K562 (cell line): ENCODE measurements around the gene ARHGEF3. TPM values are rescaled to one million over a fixed set of nuclear protein-coding genes. Genes with fewer than 3 reads are reported as not detected.

Experiments used
- GABPB1 ChIP-seq: sonication (generic); formaldehyde crosslinking; IDR thresholded peaks from 2 replicates; pipeline ENCODE4 v1.8.0; 2022; ENCODE audit warnings: mild to moderate bottlenecking, missing genetic modification reagents
- HDAC3 ChIP-seq: fragments of 450-650 bp; IDR thresholded peaks from 2 replicates; pipeline ENCODE4 v1.6.1; 2018; ENCODE audit warnings: borderline replicate concordance, mild to moderate bottlenecking, moderate library complexity; ENCODE audit not compliant: partially characterized antibody
- OTX1 ChIP-seq: fragments of 450-650 bp; formaldehyde crosslinking; IDR thresholded peaks from 2 replicates; pipeline ENCODE4 v1.4.0; 2022; ENCODE audit warnings: mild to moderate bottlenecking
- POLR2A ChIP-seq: fragments of 450-650 bp; conservative IDR thresholded peaks from 2 replicates; pipeline ENCODE4 v1.6.1; 2016
- ZNF444 ChIP-seq: fragments of 250-450 bp; sonication (Bioruptor Pico); IDR thresholded peaks from 2 replicates; pipeline ENCODE4 v1.4.0; 2020; ENCODE audit warnings: mild to moderate bottlenecking, moderate library complexity
- ZNF589 ChIP-seq: fragments of 200-800 bp; sonication (Bioruptor generic); IDR thresholded peaks from 2 replicates; pipeline ENCODE4 v1.6.1; 2016; ENCODE audit warnings: low read depth, missing genetic modification characterization, missing compliant biosample characterization
- polyA plus RNA-seq, 8 experiments: library from polyadenylated mRNA; depleted of rRNA in 4 of 8; stranded (reverse) in 5 of 8; unstranded in 3 of 8; fragments of >200 nt; fragmentation: Nextera tagmentation in 2 of 8; fragmentation: Illumina TruSeq in 1 of 8; extraction: Ambion mirVana in 2 of 8; extraction: Trizol in 1 of 8; gene quantifications; 2 replicates each; pipeline versions ENCODE4 v1.2.1 to v1.2.3, GENCODE V29; 2011 to 2014; ENCODE audit warnings: inconsistent platforms in 1 of 8, missing spikeins in 1 of 8
- total RNA-seq, 7 experiments: library from RNA; depleted of rRNA in 6 of 7; stranded (reverse); fragments of >200 nt in 6 of 7; fragmentation: Illumina TruSeq in 2 of 7; extraction: Trizol in 2 of 7; gene quantifications; 2 replicates each; pipeline versions ENCODE4 v1.2.1 to v1.2.3, GENCODE V29; 2011 to 2021; ENCODE audit warnings: low replicate concordance in 1 of 7
- TF ChIP-seq, protein P1 (sequence below): fragments of 250-450 bp; sonication (Bioruptor Pico); IDR thresholded peaks from 2 replicates; pipeline ENCODE4 v1.5.0; 2021; ENCODE audit warnings: mild to moderate bottlenecking, moderate library complexity
- TF ChIP-seq, protein P2 (sequence below): fragments of 200-600 bp; sonication (generic); IDR thresholded peaks from one replicate; pipeline ENCODE4 v1.6.1; 2012; ENCODE audit warnings: mild to moderate bottlenecking, low read depth, low read length, inconsistent platforms
- TF ChIP-seq, protein P3 (sequence below): sonication (generic); formaldehyde crosslinking; IDR thresholded peaks from 2 replicates; pipeline ENCODE4 v1.8.0; 2022; ENCODE audit warnings: missing genetic modification reagents, mild to moderate bottlenecking, moderate library complexity, borderline replicate concordance
- TF ChIP-seq, protein P4 (sequence below): sonication (generic); formaldehyde crosslinking; IDR thresholded peaks from 2 replicates; pipeline ENCODE4 v1.9.0; 2022; ENCODE audit warnings: mild to moderate bottlenecking, missing genetic modification reagents

ARHGEF3 gene
- total and polyA plus RNA-seq, 9 of the 15 experiments (the other 6 are each of a cell fraction or from before 2014, with no cell fraction given) = 0.77 to 2.7 (median 1.4) TPM

DNA sequence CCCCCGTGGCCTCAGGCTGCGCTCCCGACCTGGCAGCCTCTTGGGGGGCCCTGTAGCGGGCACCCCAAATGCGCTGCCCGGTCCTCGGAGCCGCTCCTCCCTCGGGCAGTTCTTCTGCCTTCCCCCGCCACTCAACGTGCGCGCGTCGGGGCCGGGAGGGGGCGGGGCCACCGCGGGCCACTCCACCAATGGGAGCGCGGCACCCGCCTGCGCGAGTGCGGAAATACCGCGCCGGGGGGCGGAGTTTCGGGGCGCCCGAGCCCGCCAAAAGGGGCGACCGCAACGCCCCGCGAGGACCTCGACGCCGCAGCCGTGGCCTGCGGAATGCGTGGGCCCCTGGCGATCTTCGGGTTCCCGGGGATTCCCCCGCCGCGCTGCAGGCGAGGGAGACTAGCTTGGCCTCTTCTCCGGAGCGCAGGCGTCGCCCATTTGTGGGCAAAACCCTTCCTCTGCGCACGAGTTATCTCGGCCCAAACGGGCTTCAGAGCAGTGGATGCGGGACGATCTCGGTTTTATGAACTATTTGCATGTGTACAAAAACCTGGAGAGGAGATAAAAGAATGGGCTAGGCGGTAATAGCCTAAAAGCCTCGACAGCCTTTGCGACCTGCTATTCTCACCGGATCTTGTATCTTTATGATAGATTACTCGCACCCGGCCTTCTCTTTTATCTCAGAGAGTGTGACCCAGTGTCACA lies 118.5 kb downstream of the ARHGEF3 start, which contains the start of gene TASOR (continued):
- TF ChIP-seq, protein P1, sequence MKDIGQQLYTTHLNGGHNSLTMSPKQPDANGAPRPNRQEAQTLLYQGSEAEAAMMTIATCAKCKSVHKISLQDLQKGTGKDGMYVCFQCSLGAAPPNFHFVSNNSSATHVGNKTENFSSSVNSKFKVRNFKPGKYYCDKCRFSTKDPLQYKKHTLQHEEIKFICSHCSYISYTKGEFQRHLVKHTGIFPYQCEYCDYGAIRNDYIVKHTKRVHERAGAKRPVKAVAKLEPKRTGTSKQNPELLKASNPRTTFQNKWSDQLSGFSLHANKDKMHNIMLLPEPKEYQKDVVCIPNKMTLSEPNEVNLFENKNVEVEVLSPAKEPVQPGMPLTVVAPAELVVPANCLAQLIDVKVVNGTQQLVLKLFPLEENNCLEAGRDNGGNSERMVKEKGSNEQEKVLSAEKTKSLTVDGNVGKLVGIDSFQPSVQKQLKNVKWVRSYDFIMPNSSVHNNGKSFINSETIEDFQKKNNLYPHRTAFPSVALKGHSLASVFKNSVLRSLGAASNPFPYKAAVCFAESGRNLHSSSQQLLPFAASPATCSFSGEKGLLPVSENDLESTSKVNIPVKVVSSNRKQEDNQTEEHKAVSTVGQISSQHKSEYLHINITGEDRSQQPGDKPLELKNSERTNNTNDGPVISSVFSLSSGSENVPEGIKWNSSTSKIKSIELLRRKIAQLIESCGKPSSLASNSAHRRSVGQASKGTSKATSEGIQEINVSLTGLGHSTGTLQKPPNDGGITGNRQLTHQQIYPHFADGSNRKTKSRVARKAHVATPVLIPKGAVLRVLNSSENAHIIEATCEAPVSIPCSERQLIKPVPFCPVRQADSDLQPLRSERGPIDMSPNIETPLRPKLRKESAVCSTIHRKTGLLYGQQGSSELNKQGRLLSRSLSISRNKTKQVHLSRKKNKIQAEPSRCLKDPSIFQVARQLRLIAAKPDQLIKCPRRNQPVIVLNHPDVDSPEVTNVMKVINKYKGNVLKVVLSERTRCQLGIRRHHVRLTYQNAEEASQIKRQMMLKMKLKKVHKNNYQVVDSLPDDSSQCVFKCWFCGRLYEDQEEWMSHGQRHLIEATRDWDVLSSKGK (CRISPR knock-in tag) = no peak
- TF ChIP-seq, protein P2, sequence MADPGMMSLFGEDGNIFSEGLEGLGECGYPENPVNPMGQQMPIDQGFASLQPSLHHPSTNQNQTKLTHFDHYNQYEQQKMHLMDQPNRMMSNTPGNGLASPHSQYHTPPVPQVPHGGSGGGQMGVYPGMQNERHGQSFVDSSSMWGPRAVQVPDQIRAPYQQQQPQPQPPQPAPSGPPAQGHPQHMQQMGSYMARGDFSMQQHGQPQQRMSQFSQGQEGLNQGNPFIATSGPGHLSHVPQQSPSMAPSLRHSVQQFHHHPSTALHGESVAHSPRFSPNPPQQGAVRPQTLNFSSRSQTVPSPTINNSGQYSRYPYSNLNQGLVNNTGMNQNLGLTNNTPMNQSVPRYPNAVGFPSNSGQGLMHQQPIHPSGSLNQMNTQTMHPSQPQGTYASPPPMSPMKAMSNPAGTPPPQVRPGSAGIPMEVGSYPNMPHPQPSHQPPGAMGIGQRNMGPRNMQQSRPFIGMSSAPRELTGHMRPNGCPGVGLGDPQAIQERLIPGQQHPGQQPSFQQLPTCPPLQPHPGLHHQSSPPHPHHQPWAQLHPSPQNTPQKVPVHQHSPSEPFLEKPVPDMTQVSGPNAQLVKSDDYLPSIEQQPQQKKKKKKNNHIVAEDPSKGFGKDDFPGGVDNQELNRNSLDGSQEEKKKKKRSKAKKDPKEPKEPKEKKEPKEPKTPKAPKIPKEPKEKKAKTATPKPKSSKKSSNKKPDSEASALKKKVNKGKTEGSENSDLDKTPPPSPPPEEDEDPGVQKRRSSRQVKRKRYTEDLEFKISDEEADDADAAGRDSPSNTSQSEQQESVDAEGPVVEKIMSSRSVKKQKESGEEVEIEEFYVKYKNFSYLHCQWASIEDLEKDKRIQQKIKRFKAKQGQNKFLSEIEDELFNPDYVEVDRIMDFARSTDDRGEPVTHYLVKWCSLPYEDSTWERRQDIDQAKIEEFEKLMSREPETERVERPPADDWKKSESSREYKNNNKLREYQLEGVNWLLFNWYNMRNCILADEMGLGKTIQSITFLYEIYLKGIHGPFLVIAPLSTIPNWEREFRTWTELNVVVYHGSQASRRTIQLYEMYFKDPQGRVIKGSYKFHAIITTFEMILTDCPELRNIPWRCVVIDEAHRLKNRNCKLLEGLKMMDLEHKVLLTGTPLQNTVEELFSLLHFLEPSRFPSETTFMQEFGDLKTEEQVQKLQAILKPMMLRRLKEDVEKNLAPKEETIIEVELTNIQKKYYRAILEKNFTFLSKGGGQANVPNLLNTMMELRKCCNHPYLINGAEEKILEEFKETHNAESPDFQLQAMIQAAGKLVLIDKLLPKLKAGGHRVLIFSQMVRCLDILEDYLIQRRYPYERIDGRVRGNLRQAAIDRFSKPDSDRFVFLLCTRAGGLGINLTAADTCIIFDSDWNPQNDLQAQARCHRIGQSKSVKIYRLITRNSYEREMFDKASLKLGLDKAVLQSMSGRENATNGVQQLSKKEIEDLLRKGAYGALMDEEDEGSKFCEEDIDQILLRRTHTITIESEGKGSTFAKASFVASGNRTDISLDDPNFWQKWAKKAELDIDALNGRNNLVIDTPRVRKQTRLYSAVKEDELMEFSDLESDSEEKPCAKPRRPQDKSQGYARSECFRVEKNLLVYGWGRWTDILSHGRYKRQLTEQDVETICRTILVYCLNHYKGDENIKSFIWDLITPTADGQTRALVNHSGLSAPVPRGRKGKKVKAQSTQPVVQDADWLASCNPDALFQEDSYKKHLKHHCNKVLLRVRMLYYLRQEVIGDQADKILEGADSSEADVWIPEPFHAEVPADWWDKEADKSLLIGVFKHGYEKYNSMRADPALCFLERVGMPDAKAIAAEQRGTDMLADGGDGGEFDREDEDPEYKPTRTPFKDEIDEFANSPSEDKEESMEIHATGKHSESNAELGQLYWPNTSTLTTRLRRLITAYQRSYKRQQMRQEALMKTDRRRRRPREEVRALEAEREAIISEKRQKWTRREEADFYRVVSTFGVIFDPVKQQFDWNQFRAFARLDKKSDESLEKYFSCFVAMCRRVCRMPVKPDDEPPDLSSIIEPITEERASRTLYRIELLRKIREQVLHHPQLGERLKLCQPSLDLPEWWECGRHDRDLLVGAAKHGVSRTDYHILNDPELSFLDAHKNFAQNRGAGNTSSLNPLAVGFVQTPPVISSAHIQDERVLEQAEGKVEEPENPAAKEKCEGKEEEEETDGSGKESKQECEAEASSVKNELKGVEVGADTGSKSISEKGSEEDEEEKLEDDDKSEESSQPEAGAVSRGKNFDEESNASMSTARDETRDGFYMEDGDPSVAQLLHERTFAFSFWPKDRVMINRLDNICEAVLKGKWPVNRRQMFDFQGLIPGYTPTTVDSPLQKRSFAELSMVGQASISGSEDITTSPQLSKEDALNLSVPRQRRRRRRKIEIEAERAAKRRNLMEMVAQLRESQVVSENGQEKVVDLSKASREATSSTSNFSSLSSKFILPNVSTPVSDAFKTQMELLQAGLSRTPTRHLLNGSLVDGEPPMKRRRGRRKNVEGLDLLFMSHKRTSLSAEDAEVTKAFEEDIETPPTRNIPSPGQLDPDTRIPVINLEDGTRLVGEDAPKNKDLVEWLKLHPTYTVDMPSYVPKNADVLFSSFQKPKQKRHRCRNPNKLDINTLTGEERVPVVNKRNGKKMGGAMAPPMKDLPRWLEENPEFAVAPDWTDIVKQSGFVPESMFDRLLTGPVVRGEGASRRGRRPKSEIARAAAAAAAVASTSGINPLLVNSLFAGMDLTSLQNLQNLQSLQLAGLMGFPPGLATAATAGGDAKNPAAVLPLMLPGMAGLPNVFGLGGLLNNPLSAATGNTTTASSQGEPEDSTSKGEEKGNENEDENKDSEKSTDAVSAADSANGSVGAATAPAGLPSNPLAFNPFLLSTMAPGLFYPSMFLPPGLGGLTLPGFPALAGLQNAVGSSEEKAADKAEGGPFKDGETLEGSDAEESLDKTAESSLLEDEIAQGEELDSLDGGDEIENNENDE = no peak
- TF ChIP-seq POLR2A = no peak; the same call in none of the 2 replicates
- TF ChIP-seq HDAC3 = no peak
- TF ChIP-seq OTX1 (CRISPR knock-in tag) = no peak
- TF ChIP-seq ZNF444 (CRISPR knock-in tag) = no peak
- no peak for TF ChIP-seq ZNF589 (CRISPR knock-in tag)
- TF ChIP-seq, protein P3, sequence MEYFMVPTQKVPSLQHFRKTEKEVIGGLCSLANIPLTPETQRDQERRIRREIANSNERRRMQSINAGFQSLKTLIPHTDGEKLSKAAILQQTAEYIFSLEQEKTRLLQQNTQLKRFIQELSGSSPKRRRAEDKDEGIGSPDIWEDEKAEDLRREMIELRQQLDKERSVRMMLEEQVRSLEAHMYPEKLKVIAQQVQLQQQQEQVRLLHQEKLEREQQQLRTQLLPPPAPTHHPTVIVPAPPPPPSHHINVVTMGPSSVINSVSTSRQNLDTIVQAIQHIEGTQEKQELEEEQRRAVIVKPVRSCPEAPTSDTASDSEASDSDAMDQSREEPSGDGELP (CRISPR knock-in tag) = peak; percentile 82
- TF ChIP-seq, protein P4, sequence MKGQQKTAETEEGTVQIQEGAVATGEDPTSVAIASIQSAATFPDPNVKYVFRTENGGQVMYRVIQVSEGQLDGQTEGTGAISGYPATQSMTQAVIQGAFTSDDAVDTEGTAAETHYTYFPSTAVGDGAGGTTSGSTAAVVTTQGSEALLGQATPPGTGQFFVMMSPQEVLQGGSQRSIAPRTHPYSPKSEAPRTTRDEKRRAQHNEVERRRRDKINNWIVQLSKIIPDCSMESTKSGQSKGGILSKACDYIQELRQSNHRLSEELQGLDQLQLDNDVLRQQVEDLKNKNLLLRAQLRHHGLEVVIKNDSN (CRISPR knock-in tag) = 0 out of 2 replicates have a peak, but pooled peaks have one; percentile 15
- peak; percentile 79 for TF ChIP-seq GABPB1 (CRISPR knock-in tag)
